GM19395 (cell line): ENCODE results near the gene VSNL1.

Experiments used
- ATAC-seq: cut with Tn5 transposase; IDR thresholded peaks from one replicate; pipeline ENCODE4 v1.9.1; 2021; ENCODE audit warnings: mild to moderate bottlenecking, moderate library complexity; ENCODE audit not compliant: unreplicated experiment

The VSNL1 gene

DNA sequence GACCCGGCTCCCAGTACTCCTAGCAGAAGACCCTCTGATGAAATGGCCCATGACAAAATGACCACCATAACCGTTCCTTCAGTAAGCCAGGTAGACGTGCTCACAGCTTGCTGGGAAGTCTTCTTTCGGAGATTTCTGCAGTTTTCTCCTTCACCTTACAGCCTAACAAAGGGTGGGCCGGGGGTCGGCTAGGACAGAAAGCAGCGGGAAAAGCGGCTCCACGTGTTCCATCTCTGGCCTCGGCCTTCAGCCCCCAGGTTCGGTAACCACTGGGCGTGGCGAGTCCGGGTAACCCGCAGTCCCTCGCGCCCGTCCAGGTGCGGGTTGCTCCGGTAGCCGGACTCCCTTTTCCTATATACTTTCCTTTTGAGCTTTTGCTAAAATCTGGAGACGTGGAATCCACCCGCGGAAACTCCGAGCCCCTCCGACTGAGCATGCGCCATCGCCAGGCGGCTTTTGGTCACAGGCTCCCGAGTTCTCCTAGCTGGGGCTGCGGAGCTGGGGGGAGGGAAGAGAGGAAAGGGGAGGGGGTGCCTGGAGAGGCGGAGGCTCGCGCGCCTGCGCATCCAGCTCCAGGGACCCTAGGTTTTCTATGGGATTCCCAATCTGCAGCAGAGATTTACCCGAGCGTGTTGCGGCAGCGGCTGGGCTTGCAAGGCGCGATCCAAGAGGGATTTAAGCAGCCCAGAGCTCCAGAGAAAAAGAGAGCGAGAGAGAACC lies at the start of gene VSNL1:
Gene VSNL1 (plus strand): TSS at position 604 of the 720 bp plus-strand sequence. CDS start 51,379 bp downstream, outside the sequence.
- no peak for ATAC-seq

DNA sequence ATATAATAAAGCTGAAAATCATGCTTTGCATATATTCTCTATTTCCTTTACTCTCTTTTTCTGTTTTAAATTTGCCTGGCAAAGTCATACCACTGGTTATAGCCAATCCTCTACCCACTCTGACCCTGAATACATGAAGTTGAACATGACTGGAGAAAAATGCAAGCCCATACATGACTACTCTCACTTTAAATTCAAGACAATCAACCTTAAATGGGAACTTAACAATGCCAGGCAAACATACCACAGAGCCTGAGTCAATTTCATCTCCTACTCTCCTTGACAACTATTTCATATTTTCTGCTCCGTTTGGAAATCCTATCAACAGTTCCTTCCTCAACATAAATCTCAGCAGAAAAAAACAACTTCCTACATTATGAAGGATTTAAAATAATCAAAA lies 44.9 kb upstream of the VSNL1 start:
- ATAC-seq, result no peak

- no peak for ATAC-seq
These were observed 42.8 kb upstream of the VSNL1 start for GRCh38 chr2:17497718-17498117.

DNA sequence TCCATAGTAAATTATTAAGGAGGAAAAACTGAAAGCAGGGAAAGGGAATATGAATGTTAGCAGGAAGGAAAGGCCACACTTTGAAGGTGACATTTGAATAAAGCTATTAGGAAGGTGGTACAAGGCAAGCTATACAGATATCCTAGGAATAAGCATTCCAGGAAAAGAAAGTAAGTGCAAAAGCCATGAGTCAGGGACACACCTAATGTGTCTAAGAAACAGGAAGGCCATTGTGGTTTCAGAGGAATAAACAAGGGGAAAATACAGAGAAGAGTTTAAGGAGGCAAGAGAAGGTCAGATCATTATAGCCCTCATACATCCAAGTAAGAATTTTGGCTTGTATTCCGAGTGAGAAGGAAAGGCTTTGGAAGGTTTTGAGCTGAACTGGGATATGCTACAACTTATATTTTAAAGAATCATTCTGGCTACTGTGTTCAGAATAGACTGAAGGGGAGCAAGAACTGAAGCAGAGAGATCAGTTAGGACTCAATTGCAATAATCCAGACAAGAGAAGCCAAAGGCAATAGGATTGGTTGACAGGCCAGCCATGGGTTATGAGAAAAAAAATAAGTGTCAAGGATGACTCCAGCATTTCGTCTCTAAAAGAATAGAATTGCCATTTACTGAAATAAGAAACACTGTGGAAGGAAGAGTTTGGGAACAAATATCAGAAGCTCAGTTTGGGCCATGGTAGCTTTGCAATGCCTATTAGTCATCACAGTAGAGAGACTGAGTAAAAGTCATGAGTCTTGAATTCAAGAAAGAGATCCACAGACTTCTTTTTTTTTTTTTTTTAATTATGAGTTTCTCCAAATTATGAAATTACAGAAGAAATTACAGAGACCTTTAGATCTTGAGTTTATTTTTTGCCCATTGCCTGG lies 33.5 kb upstream of the VSNL1 start:
- ATAC-seq, result no peak

GRCh38 chr2:17515652-17516051 lies 24.8 kb upstream of the VSNL1 start:
- ATAC-seq, result peak; percentile 39

GRCh38 chr2:17517481-17518211 lies 22.9 kb upstream of the VSNL1 start:
- peak; percentile 48 for ATAC-seq

- ATAC-seq, result peak; percentile 85
These were observed 22.0 kb upstream of the VSNL1 start, which contains the start of gene RAD51AP2 for GRCh38 chr2:17518212-17519154. RAD51AP2 (minus strand) TSS chr2:17518440; CDS start chr2:17518415, 25 bp downstream.

- ATAC-seq, result no peak
These were observed 21.0 kb upstream of the VSNL1 start for GRCh38 chr2:17519486-17519885.

- ATAC-seq, result no peak
These were observed 19.7 kb upstream of the VSNL1 start for GRCh38 chr2:17520761-17521160.

GRCh38 chr2:17521621-17522020 lies 18.9 kb upstream of the VSNL1 start:
- no peak for ATAC-seq

DNA sequence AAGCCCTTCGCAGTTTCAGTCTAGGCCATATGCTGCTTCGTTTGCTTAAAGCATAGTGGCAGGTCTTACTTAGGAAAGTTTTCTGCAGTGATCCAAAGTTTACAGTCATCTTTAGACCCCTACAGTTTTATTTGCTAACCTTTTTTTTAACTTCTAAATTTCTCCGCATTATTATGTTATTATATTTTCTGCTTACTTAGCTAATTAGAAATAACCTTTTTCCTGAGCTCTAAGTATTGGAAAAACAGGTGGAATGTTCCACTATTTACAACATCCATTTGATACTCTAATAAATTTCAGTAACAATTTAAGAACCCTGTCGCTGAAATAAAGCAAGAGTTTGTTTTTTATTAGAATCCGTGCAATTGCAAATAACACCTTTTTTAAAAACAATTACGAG lies 18.2 kb upstream of the VSNL1 start:
- ATAC-seq, result no peak

GRCh38 chr2:17529771-17530170 lies 10.7 kb upstream of the VSNL1 start:
- no peak for ATAC-seq

DNA sequence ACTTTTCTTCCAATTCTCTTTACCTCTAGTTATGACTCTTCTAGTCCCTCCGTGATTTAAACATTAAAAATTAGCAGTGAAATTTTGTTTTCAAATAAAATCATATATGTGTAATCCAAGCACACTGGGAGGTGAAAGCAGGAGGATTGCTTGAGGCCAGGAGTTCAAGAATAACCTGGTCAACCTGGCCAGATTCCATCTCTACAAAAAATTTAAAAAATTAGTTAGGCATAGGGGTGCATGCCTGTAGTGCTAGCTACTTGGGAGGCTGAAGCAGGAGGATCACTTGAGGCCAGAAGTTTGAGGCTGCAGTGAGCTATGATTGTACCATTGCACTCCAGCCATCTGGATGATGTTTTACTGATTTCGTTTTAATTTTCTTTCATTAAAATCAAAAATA lies 7.0 kb upstream of the VSNL1 start:
- no peak for ATAC-seq

DNA sequence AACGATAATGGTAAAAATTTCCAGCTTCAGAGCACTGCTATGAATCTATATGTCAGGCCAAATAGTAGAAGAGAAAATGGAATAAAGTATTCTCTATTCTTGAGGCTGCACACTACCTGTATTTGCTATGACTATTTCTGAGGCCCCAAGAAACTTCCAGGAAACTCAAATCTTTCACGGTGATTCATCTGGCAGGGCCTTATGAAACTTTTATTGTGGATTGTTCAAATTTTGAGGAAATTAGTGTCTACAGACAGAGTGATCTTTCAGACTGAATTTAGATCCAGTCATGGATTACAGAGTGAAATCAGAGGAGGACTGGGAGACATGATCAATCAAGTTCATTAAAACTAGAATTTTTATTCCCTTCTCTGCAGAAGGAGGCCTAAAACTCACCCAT lies 4.1 kb upstream of the VSNL1 start:
- ATAC-seq, result no peak

- ATAC-seq, result peak; percentile 40
These were observed 2.3 kb upstream of the VSNL1 start for GRCh38 chr2:17538022-17538843.

GRCh38 chr2:17538844-17539554 lies 1.5 kb upstream of the VSNL1 start:
- ATAC-seq, result peak; percentile 62

DNA sequence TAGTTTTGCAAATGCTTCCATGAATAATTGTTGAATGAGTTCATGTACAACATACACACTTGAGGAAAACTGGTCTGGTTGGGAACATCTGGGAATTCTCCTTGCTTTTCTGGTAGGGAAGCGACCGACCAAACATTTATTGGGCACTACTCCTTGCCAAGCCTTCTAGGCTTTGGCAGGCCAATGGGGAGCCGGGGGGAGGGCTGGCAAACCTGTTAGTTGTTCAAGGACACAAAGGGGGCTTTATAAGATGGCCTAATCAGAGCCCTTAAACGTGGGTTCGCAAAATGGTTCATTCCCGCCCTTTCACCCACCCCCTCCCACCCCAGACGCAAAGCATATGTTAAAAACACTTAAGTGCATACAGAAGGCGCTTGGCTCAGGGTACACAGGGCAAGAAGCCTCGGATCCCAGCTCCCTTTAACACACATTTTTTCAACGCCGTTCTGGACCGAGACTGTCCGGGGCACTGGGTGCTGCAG lies 844 bp upstream of the VSNL1 start:
- no peak for ATAC-seq

- no peak for ATAC-seq
These were observed 476 bp downstream of the VSNL1 start for GRCh38 chr2:17540813-17541530.
